K562 (cell line): ENCODE data around the gene BCL2L15. TPM values are rescaled to one million over a fixed set of nuclear protein-coding genes. Genes with fewer than 3 reads are reported as not detected.

Source experiments
- ARID4B ChIP-seq: sonication (generic); formaldehyde crosslinking; IDR thresholded peaks from 2 replicates; pipeline ENCODE4 v1.8.0; 2022; ENCODE audit warnings: mild to moderate bottlenecking, missing genetic modification reagents
- CTBP1 ChIP-seq: fragments of 450-650 bp; IDR thresholded peaks from 2 replicates; pipeline ENCODE4 v1.6.1; 2016; ENCODE audit warnings: borderline replicate concordance
- ELK3 ChIP-seq: fragments of 450-650 bp; formaldehyde crosslinking; IDR thresholded peaks from 2 replicates; pipeline ENCODE4 v1.4.0; 2020; ENCODE audit warnings: mild to moderate bottlenecking
- RFX7 ChIP-seq: fragments of 250-450 bp; sonication (Bioruptor Pico); IDR thresholded peaks from 2 replicates; pipeline ENCODE4 v1.5.1; 2021; ENCODE audit warnings: mild to moderate bottlenecking
- SAP30 ChIP-seq: fragments of 200-600 bp; sonication (generic); IDR thresholded peaks from 2 replicates; pipeline ENCODE4 v1.6.1; 2012; ENCODE audit warnings: borderline replicate concordance, low read depth, mild to moderate bottlenecking, moderate library complexity, low read length, control low read depth, inconsistent platforms; ENCODE audit not compliant: insufficient read depth, poor library complexity, severe bottlenecking
- SNIP1 ChIP-seq: fragments of 450-650 bp; IDR thresholded peaks from 2 replicates; pipeline ENCODE4 v1.7.1; 2017; ENCODE audit warnings: low read depth, mild to moderate bottlenecking
- TAF1 ChIP-seq: IDR thresholded peaks from 2 replicates; pipeline ENCODE4 v1.6.1; 2011; ENCODE audit warnings: mild to moderate bottlenecking, low read length, moderate library complexity; ENCODE audit not compliant: insufficient read depth, control insufficient read depth, severe bottlenecking; ENCODE audit errors: extremely low read depth
- U2AF1 ChIP-seq: fragments of 200-400 bp; formaldehyde crosslinking; optimal IDR thresholded peaks from 2 replicates; pipeline ENCODE3; 2017; ENCODE audit warnings: mild to moderate bottlenecking, low read depth, low read length, moderate library complexity
- ZFX ChIP-seq: sonication (generic); formaldehyde crosslinking; IDR thresholded peaks from 2 replicates; pipeline ENCODE4 v1.8.0; 2022; ENCODE audit warnings: mild to moderate bottlenecking, missing genetic modification reagents, moderate library complexity
- ZKSCAN3 ChIP-seq: fragments of 250-450 bp; sonication (Bioruptor Pico); IDR thresholded peaks from 2 replicates; pipeline ENCODE4 v1.4.0; 2020
- ZNF699 ChIP-seq: fragments of 250-450 bp; sonication (Bioruptor Pico); IDR thresholded peaks from 2 replicates; pipeline ENCODE4 v1.8.0; 2021; ENCODE audit warnings: mild to moderate bottlenecking, moderate library complexity; ENCODE audit not compliant: insufficient replicate concordance
- ZSCAN29 ChIP-seq: fragments of 450-650 bp; IDR thresholded peaks from 2 replicates; pipeline ENCODE4 v1.6.1; 2017
- polyA plus RNA-seq, 8 experiments: library from polyadenylated mRNA; depleted of rRNA in 4 of 8; stranded (reverse) in 5 of 8; unstranded in 3 of 8; fragments of >200 nt; fragmentation: Nextera tagmentation in 2 of 8; fragmentation: Illumina TruSeq in 1 of 8; extraction: Ambion mirVana in 2 of 8; extraction: Trizol in 1 of 8; gene quantifications; 2 replicates each; pipeline versions ENCODE4 v1.2.1 to v1.2.3, GENCODE V29; 2011 to 2014; ENCODE audit warnings: inconsistent platforms in 1 of 8, missing spikeins in 1 of 8
- total RNA-seq, 7 experiments: library from RNA; depleted of rRNA in 6 of 7; stranded (reverse); fragments of >200 nt in 6 of 7; fragmentation: Illumina TruSeq in 2 of 7; extraction: Trizol in 2 of 7; gene quantifications; 2 replicates each; pipeline versions ENCODE4 v1.2.1 to v1.2.3, GENCODE V29; 2011 to 2021; ENCODE audit warnings: low replicate concordance in 1 of 7
- TF ChIP-seq, protein P1 (sequence below): fragments of 250-450 bp; sonication (Bioruptor Pico); IDR thresholded peaks from 2 replicates; pipeline ENCODE4 v1.4.0; 2020
- TF ChIP-seq, protein P2 (sequence below), 2 experiments: fragments of 450-650 bp; IDR thresholded peaks; 2 replicates each; pipeline ENCODE4 v1.6.1; 2016

Gene BCL2L15
- total and polyA plus RNA-seq, 9 of the 15 experiments (the other 6 are each of a cell fraction or from before 2014, with no cell fraction given) = 0.06 to 0.42 (median 0.28) TPM; not detected in 1

GRCh38 chr1:113929750-113930498 is 42.5 kb upstream of the BCL2L15 start (continued):
- TF ChIP-seq, protein P1, sequence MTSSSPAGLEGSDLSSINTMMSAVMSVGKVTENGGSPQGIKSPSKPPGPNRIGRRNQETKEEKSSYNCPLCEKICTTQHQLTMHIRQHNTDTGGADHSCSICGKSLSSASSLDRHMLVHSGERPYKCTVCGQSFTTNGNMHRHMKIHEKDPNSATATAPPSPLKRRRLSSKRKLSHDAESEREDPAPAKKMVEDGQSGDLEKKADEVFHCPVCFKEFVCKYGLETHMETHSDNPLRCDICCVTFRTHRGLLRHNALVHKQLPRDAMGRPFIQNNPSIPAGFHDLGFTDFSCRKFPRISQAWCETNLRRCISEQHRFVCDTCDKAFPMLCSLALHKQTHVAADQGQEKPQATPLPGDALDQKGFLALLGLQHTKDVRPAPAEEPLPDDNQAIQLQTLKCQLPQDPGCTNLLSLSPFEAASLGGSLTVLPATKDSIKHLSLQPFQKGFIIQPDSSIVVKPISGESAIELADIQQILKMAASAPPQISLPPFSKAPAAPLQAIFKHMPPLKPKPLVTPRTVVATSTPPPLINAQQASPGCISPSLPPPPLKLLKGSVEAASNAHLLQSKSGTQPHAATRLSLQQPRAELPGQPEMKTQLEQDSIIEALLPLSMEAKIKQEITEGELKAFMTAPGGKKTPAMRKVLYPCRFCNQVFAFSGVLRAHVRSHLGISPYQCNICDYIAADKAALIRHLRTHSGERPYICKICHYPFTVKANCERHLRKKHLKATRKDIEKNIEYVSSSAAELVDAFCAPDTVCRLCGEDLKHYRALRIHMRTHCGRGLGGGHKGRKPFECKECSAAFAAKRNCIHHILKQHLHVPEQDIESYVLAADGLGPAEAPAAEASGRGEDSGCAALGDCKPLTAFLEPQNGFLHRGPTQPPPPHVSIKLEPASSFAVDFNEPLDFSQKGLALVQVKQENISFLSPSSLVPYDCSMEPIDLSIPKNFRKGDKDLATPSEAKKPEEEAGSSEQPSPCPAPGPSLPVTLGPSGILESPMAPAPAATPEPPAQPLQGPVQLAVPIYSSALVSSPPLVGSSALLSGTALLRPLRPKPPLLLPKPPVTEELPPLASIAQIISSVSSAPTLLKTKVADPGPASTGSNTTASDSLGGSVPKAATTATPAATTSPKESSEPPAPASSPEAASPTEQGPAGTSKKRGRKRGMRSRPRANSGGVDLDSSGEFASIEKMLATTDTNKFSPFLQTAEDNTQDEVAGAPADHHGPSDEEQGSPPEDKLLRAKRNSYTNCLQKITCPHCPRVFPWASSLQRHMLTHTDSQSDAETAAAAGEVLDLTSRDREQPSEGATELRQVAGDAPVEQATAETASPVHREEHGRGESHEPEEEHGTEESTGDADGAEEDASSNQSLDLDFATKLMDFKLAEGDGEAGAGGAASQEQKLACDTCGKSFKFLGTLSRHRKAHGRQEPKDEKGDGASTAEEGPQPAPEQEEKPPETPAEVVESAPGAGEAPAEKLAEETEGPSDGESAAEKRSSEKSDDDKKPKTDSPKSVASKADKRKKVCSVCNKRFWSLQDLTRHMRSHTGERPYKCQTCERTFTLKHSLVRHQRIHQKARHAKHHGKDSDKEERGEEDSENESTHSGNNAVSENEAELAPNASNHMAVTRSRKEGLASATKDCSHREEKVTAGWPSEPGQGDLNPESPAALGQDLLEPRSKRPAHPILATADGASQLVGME = peak; percentile 90
- TF ChIP-seq ELK3 (CRISPR knock-in tag) (0 out of 2 replicates have a peak, but pooled peaks have one; percentile 58), ZFX (CRISPR knock-in tag) (peak; percentile 89; the same call in 1 of the 2 replicates), SAP30 (peak; percentile 80), ZNF699 (CRISPR knock-in tag) (no peak), RFX7 (CRISPR knock-in tag) (no peak), ZKSCAN3 (no peak), CTBP1 (peak; percentile 21), SNIP1 (no peak), U2AF1 (peak; percentile 39), TAF1 (peak; percentile 29), ARID4B (CRISPR knock-in tag) (no peak; the same call in none of the 2 replicates), ZSCAN29 (0 out of 2 replicates have a peak, but pooled peaks have one; percentile 17)
- TF ChIP-seq, protein P2, sequence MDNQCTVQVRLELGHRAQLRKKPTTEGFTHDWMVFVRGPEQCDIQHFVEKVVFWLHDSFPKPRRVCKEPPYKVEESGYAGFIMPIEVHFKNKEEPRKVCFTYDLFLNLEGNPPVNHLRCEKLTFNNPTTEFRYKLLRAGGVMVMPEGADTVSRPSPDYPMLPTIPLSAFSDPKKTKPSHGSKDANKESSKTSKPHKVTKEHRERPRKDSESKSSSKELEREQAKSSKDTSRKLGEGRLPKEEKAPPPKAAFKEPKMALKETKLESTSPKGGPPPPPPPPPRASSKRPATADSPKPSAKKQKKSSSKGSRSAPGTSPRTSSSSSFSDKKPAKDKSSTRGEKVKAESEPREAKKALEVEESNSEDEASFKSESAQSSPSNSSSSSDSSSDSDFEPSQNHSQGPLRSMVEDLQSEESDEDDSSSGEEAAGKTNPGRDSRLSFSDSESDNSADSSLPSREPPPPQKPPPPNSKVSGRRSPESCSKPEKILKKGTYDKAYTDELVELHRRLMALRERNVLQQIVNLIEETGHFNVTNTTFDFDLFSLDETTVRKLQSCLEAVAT (IDR thresholded peaks at IDR 0.05) = peak; percentile 4 to 54; a peak in 2 of 4 replicates
